Endothelial cell of umbilical vein (primary cell): ENCODE data around the gene KCNC1. TPM values are rescaled to one million over a fixed set of nuclear protein-coding genes. Genes with fewer than 3 reads are reported as not detected.

Source experiments
- BruUV-seq: library from RNA; stranded (reverse); fragments of 400-500 nt; replicated peaks from 2 replicates; lab custom pipeline; 2021; lab: Mats Ljungman, UMichigan
- CTCF ChIA-PET: fragments of 300-600, 350-600 bp; sonication (Branson Sonifier 250); formaldehyde crosslinking; loops from one replicate; lab custom pipeline; 2021; ENCODE audit warnings: antibody characterized with exemption, inconsistent platforms; lab: Charles Lee
- POLR2A ChIA-PET: fragments of 300-600, 350-600 bp; sonication (Branson Sonifier 250); formaldehyde crosslinking; loops from one replicate; lab custom pipeline; 2021; ENCODE audit warnings: antibody characterized with exemption, inconsistent platforms; lab: Charles Lee
- DNase-seq: peaks from one replicate; pipeline ENCODE4 v3.0.0-alpha.2; 2011; ENCODE audit warnings: low read depth, low spot score
- FAIRE-seq: peaks from 2 replicates; lab custom pipeline; 2011; peaks lifted over from hg19 to GRCh38; lab: Jason Lieb, UNC
- H2AFZ ChIP-seq: 2 replicates; pipeline ENCODE4 v1.6.0; 2012; ENCODE audit warnings: low read depth, low read length, control low read depth, inconsistent platforms
- H3K27ac ChIP-seq: 2 replicates; pipeline ENCODE4 v1.5.1; 2011; ENCODE audit warnings: low read depth, mild to moderate bottlenecking, control low read depth, low read length, moderate library complexity; ENCODE audit not compliant: insufficient read depth
- H3K27me3 ChIP-seq, 2 experiments: 2 replicates each; pipeline versions ENCODE4 v1.6.0 to v1.6.1; 2011; ENCODE audit warnings: low read length in 2 of 2, mixed read lengths in 1 of 2; ENCODE audit not compliant: control insufficient read depth in 2 of 2, insufficient read depth in 2 of 2
- H3K36me3 ChIP-seq, 2 experiments: 2 replicates in 1 of 2; 3 replicates in 1 of 2; pipeline ENCODE4 v1.5.1; 2011; ENCODE audit warnings: low read length in 2 of 2, mild to moderate bottlenecking in 1 of 2, moderate library complexity in 1 of 2; ENCODE audit not compliant: control insufficient read depth in 2 of 2, insufficient read depth in 2 of 2; ENCODE audit errors: extremely low read depth in 1 of 2
- H3K4me1 ChIP-seq: 3 replicates; pipeline ENCODE4 v1.5.1; 2011; ENCODE audit warnings: mild to moderate bottlenecking, low read length; ENCODE audit not compliant: control insufficient read depth, insufficient read depth; ENCODE audit errors: extremely low read depth
- H3K4me2 ChIP-seq: 2 replicates; pipeline ENCODE4 v1.6.1; 2011; ENCODE audit warnings: low read length, control low read depth, mixed read lengths; ENCODE audit not compliant: insufficient read depth
- H3K4me3 ChIP-seq, 3 experiments: fragments of 200-600 bp in 1 of 3; sonication (generic), shearing (Covaris generic) in 1 of 3; replicated peaks in 1 of 3; 2 replicates each; pipeline ENCODE4 v1.5.1; 2011 to 2016; ENCODE audit warnings: control low read depth in 3 of 3, low read length in 3 of 3, mild to moderate bottlenecking in 2 of 3, inconsistent platforms in 1 of 3, low read depth in 1 of 3, moderate library complexity in 1 of 3; ENCODE audit not compliant: insufficient read depth in 1 of 3
- H3K79me2 ChIP-seq: 2 replicates; pipeline ENCODE4 v1.6.0; 2012; ENCODE audit warnings: low read length, inconsistent platforms; ENCODE audit not compliant: control insufficient read depth, insufficient read depth
- H3K9ac ChIP-seq: replicated peaks from 2 replicates; pipeline ENCODE3; 2011; ENCODE audit warnings: low read length, control low read depth; ENCODE audit not compliant: insufficient read depth; ENCODE audit errors: extremely low read depth
- H3K9me1 ChIP-seq: replicated peaks from 3 replicates; pipeline ENCODE4 v1.6.0; 2011; ENCODE audit warnings: mild to moderate bottlenecking, low read length; ENCODE audit not compliant: control insufficient read depth, insufficient read depth; ENCODE audit errors: extremely low read depth
- H3K9me3 ChIP-seq: replicated peaks from 2 replicates; pipeline ENCODE4 v1.5.1; 2012; ENCODE audit warnings: low read length, inconsistent platforms; ENCODE audit not compliant: control insufficient read depth, insufficient read depth
- H4K20me1 ChIP-seq: replicated peaks from 2 replicates; pipeline ENCODE3; 2011; ENCODE audit warnings: mild to moderate bottlenecking, low read length; ENCODE audit not compliant: control insufficient read depth, insufficient read depth; ENCODE audit errors: extremely low read depth
- EZH2 ChIP-seq: IDR thresholded peaks from 2 replicates; pipeline ENCODE4 v1.6.1; 2012; ENCODE audit warnings: borderline replicate concordance, low read depth, mild to moderate bottlenecking, moderate library complexity, low read length, inconsistent platforms; ENCODE audit not compliant: severe bottlenecking
- FOS ChIP-seq: IDR thresholded peaks from 2 replicates; pipeline ENCODE4 v1.6.1; 2011; ENCODE audit warnings: mild to moderate bottlenecking, low read length, moderate library complexity, borderline replicate concordance; ENCODE audit not compliant: insufficient read depth
- GATA2 ChIP-seq: IDR thresholded peaks from 2 replicates; pipeline ENCODE4 v1.7.0; 2011; ENCODE audit warnings: low read depth, mild to moderate bottlenecking, moderate library complexity, mixed read lengths, low read length; ENCODE audit not compliant: insufficient read length, insufficient read depth
- JUN ChIP-seq: IDR thresholded peaks from 2 replicates; pipeline ENCODE4 v1.6.1; 2011; ENCODE audit warnings: borderline replicate concordance, low read depth; ENCODE audit not compliant: insufficient read length, insufficient read depth
- MAX ChIP-seq: IDR thresholded peaks from 2 replicates; pipeline ENCODE4 v1.6.1; 2011; ENCODE audit not compliant: insufficient read depth, insufficient read length
- MYC ChIP-seq: IDR thresholded peaks from one replicate; pipeline ENCODE4 v1.6.1; 2011; ENCODE audit warnings: mild to moderate bottlenecking, low read depth, low read length
- POLR2A ChIP-seq: IDR thresholded peaks from 2 replicates; pipeline ENCODE4 v1.6.1; 2012; ENCODE audit warnings: low read depth, mild to moderate bottlenecking, control low read depth, low read length
- POLR2AphosphoS5 ChIP-seq: IDR thresholded peaks from 2 replicates; pipeline ENCODE4 v1.6.1; 2012; ENCODE audit warnings: low read depth, mild to moderate bottlenecking, control low read depth, low read length, moderate library complexity; ENCODE audit not compliant: insufficient read depth
- dilution Hi-C: fragments of 300-500 bp; cut with MboI; formaldehyde crosslinking; loops from one replicate; pipeline ENCODE4 v1.15.0; 2019; ENCODE audit warnings: low sequenced_read_pairs; ENCODE audit not compliant: extremely low pct_ligation_motif_present
- intact Hi-C: fragments of 100-400 bp; cut with micrococcal nuclease; formaldehyde crosslinking; loops from one replicate; pipeline ENCODE4 v1.10.0; 2022
- polyA plus RNA-seq, 4 experiments: library from polyadenylated mRNA; depleted of rRNA in 3 of 4; stranded (reverse) in 3 of 4; unstranded in 1 of 4; fragments of >200 nt; gene quantifications; 2 replicates each; pipeline versions ENCODE4 v1.2.1 to v1.2.3, GENCODE V29; 2011 to 2012; ENCODE audit warnings: missing spikeins in 1 of 4
- total RNA-seq: library from RNA; stranded (reverse); gene quantifications from 2 replicates; pipeline ENCODE4 v1.2.3, GENCODE V29; 2021
- TF ChIP-seq, protein P1 (sequence below), 2 donors: IDR thresholded peaks; 1 replicate in 1 of 2; 2 replicates in 1 of 2; pipeline ENCODE4 v1.5.1; 2011; ENCODE audit warnings: low read length in 2 of 2, mild to moderate bottlenecking in 2 of 2, moderate library complexity in 2 of 2, control low read depth in 1 of 2, inconsistent platforms in 1 of 2, low read depth in 1 of 2; ENCODE audit not compliant: insufficient read depth in 1 of 2; ENCODE audit errors: extremely low read depth in 1 of 2

The KCNC1 gene
- total and polyA plus RNA-seq, 2 donors (not counting 3 experiments of a cell fraction or from before 2014, with no cell fraction given): not detected

- BruUV-seq: no TSS peak
- H3K9me3 ChIP-seq: no peaks in the 10 kb centered on the region
- no peaks in the 10 kb centered on the region for H3K79me2 ChIP-seq
- no peaks in the 10 kb centered on the region for H4K20me1 ChIP-seq
- intact Hi-C loops: no loop called here
- H3K27ac ChIP-seq: no peak overlapping the region
- H3K27me3 ChIP-seq: no peaks in the 10 kb centered on the region
- no peak for DNase-seq
- H3K4me3 ChIP-seq: no peak overlapping the region
- FAIRE-seq: no peak
- no peaks in the 10 kb centered on the region for H3K36me3 ChIP-seq
- H3K4me2 ChIP-seq: no peak overlapping the region
- dilution Hi-C loops: no loop called here
- no peaks in the 10 kb centered on the region for H3K9me1 ChIP-seq
- POLR2A ChIA-PET: no interaction called here
- TF ChIP-seq POLR2AphosphoS5: no peak
- TF ChIP-seq FOS: no peak
- TF ChIP-seq MYC: no peak
- TF ChIP-seq, protein P1, sequence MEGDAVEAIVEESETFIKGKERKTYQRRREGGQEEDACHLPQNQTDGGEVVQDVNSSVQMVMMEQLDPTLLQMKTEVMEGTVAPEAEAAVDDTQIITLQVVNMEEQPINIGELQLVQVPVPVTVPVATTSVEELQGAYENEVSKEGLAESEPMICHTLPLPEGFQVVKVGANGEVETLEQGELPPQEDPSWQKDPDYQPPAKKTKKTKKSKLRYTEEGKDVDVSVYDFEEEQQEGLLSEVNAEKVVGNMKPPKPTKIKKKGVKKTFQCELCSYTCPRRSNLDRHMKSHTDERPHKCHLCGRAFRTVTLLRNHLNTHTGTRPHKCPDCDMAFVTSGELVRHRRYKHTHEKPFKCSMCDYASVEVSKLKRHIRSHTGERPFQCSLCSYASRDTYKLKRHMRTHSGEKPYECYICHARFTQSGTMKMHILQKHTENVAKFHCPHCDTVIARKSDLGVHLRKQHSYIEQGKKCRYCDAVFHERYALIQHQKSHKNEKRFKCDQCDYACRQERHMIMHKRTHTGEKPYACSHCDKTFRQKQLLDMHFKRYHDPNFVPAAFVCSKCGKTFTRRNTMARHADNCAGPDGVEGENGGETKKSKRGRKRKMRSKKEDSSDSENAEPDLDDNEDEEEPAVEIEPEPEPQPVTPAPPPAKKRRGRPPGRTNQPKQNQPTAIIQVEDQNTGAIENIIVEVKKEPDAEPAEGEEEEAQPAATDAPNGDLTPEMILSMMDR (IDR thresholded peaks at IDR 0.05; ENCODE audit: extremely low read depth in 1 of 2, insufficient read depth in 1 of 2, low read depth in 1 of 2, low read length in 2 of 2): no peak
- TF ChIP-seq JUN: no peak
- TF ChIP-seq GATA2: no peak
- TF ChIP-seq MAX: no peak
- TF ChIP-seq EZH2: no peak
- TF ChIP-seq POLR2A: no peak
- H2AFZ ChIP-seq: no peak overlapping the region
- CTCF ChIA-PET: interaction anchor here (1.1 to 2.3 kb wide), 4 partner anchors 12 to 227 kb away, joined by 3 to 6 read pairs (median 5); partner anchors contain the start of gene KCNC1
- H3K4me1 ChIP-seq: no peaks in the 10 kb centered on the region
- H3K9ac ChIP-seq: no peak overlapping the region
Observed at GRCh38 chr11:17746096-17746495, 11.5 kb downstream of the KCNC1 start.
